ENCODE measurements around the gene DZANK1.
"Not testable (repeated sequence)": the region's sequence is repeated elsewhere in the genome, so short reads cannot be mapped to it uniquely, and the experiment has no call there.

Gene DZANK1

GRCh38 chr20:18466894-18467730 lies at the start of gene DZANK1, which contains the start of gene POLR3F:
TSS of gene DZANK1 (minus strand) at chr20:18467030. CDS start at chr20:18465358, 1,672 bp downstream.
TSS of gene POLR3F (plus strand) at chr20:18467390. CDS start at chr20:18467507, 117 bp downstream.
- DNase-seq = peak; percentile 78 to 100 (median 94)

DNA sequence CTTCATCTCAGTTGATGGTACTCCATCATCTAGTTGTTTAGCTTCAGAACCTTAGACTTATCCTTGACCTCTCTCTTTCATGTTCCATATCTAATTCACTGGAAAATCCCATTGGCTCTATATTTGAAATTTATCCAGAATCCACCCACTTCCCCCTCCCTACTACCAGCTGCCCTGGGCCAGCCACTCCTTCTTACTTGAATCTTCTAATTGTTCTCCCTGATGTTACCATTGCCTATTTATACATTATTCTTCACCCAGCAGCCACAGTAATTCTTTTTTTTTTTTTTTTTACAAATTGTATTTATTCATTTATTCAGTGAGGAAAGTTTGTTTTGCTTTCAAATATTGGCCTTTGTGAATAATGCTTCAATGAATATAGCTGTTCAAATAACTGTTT lies 49.1 kb upstream of the DZANK1 start:
- no peak for DNase-seq

DNA sequence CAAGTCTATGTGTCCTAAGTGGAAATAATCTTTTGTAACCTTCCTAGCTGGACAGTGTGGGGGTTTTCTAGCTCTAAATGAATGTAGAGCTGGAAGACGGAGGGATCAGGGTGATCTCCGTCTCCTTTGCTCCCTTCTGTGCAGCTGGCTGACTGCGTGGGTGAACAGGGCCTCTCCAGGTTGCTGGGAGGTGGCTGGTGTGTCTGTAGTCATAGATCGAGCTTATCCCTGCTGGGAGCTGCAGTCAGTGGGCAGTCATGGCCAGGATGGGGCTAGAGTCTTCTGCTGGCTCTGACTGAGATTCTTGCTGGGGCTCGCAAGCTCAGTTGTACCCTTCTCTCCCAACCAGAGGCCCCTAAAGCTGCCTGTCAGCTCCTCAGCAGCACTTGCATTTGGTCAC lies 47.3 kb upstream of the DZANK1 start:
- no peak for DNase-seq

- DNase-seq = no peak
Observed at GRCh38 chr20:18513208-18513607, 46.4 kb upstream of the DZANK1 start.

DNA sequence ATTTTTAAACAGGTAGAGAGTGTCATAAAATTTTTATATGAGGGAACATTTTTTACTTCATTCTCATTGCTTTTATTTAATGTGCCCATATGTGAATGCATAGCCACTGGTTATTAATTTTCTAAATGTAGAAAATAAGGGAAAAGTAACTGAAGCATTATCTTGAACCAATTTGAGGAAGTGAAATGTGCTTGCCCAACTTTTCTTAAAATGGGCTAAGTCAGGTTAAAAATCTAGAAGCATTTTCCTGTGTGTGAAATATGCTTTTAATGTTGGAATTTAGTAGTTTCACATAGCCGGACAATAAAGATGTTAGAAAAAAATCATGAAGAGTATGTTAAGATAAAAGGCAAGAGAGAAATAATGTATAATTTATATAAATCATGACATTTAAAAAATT lies 44.7 kb upstream of the DZANK1 start:
- no peak for DNase-seq

DNA sequence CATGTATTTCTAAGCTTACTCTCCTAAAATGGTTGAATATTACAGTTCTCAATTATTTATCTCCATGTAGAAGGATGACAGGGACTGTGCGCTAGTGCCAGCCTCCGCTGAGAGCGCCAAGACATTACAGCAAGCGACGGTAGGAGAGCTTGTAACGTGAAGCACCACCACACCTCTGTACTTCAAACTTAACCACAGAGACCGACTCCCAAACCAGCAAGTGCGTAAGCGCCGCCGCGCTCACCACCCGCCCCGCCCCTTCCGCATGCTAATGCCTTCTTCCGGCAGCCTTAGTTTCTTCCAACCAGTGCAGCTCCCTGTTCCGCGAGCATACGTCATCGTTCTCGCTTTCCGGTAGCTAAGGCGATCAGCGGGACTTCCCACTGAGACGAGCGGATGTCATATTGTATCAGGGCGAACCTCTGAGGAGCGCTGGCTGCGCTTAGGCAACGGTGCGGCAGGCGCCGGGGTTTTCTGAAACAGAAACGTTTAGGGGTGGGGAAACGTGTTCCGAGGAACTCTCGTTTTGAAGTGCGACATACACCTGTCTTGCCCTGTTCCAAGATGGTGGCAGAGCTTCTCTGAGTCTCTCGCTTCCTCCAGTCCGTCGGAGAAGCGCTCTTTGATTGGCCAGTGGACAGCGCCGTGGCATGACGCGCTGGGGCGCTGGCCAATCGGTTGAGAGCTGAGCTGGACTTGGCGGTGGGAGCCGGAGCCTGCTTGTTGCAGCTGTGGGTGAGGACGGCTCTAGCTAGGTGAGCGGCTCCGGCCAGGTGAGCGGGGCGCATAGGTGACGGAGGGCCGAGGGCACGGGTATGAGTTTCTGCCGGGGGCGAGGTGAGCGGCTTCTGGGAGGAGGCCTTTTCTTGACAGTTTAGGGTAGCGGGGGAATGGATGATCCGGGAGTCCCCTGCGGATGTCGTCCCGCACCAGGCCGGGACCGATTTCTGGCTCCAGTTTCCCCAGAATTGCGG lies 40.7 kb upstream of the DZANK1 start, which contains the start of gene SEC23B:
TSS of gene SEC23B (plus strand) at position 723 of the 974 bp plus-strand sequence. CDS start 2,896 bp downstream, outside the sequence.
- DNase-seq = peak; percentile 89 to 100 (median 97)

DNA sequence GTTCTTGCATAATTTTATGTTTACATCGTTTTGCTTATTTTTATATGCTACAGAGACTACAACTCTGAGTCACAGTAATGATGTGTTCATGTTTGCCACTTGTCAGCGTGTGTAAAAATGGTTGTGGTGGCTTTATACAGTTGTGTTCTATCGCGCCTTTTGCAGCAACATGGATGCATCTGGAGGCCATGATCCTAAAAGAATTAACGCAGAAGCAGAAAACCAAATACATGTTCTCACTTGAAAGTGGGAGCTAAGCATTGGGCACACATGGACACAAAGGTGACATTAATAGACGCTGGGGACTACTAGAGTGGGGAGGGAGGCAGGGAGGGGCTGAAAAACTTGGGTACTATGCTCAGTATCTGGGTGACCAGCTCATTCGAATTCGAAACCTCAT lies 39.9 kb upstream of the DZANK1 start:
- peak in 1 of 58 donors; percentile 2 for DNase-seq

DNA sequence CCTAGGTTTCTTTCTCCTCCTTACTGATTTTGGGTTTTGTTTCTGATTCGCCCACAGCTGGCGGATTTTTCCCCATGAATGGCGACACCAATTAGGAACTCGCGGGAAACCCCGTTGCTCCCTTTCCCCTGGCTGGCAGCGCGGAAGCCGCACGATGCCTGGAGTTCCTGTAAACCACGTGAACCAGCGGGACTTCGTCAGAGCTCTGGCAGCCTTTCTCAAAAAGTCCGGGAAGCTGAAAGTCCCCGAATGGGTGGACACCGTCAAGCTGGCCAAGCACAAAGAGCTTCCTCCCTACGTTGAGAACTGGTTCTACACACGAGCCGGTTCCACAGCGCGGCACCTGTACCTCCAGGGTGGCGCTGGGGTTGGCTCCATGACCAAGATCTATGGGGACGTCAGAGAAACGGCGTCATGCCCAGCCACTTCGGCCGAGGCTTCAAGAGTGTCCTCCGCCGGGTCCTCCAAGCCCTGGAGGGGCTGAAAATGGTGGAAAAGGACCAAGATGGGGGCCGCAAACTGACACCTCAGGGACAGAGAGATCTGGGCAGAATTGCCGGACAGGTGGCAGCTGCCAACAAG lies 37.7 kb upstream of the DZANK1 start:
- peak in 26 of 58 donors; percentile 1 to 57 (median 10) for DNase-seq

- not testable (repeated sequence) for DNase-seq
Observed at GRCh38 chr20:18501672-18502071, 34.8 kb upstream of the DZANK1 start.

DNA sequence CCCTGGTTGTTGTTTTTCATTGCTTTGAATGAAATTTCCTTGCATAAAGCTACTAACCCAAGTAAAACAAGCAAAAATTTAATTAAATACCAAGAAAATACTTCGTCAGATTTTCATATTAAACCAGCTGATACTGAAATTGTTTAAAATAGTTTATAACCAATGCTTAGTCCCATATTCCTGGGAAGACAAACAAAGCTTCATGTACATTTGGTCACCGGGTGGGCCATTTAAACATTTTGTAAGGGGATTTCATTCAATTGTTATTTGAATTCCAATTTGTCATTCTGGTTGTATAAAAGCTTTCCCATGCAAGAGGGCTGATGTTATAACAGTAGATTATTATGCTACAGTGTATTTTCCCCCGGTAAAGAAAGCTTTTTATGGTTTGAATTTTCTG lies 30.8 kb upstream of the DZANK1 start:
- no peak for DNase-seq

- peak; percentile 9 to 91 (median 76) for DNase-seq
Observed at GRCh38 chr20:18496740-18497592, 30.1 kb upstream of the DZANK1 start, which contains the start of gene RBBP9. TSS of gene RBBP9 (minus strand) at chr20:18497225. CDS start at chr20:18497167, 58 bp downstream.

- DNase-seq = no peak
Observed at GRCh38 chr20:18496042-18496441, 29.2 kb upstream of the DZANK1 start.

DNA sequence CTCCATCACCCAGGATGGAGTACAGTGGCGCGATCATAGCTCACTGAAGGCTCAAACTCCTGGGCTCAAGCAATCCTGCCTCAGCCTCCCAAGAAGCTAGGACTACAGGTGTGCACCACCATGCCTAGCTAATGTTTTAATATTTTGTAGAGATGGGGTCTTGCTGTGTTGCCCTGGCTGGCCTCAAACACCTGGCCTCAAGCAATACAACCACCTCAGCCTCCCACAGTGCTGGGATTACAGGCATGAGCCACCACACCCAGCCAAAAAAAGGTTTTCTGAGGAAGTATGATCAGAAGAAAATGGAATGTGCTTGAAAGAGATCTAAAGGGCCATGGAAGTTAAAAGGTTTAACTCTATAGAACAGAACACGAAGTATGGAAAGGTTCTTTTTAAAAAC lies 21.5 kb upstream of the DZANK1 start:
- DNase-seq = no peak

- no peak for DNase-seq
Observed at GRCh38 chr20:18481596-18481995, 14.8 kb upstream of the DZANK1 start.

DNA sequence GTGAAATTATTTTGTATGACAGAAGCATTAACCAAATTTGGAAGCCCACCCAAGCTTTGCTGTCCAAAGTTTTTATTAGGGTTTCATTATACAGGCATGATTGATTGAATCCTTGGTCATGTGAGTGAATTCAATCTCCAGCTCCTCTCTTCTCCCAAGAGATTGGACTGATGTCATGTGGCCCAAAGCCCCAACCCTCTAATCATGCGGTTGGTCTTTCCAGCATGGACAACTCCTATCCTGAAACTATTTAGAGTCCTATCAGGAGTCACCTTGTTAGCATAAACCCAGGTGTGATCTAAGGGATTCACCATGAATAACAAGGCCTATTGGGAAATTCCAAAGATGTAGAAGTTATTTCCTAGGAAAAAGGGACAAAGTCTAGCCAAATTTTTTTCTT lies 11.0 kb upstream of the DZANK1 start:
- no peak for DNase-seq

- no peak for DNase-seq
Observed at GRCh38 chr20:18477218-18477617, 10.4 kb upstream of the DZANK1 start.

DNA sequence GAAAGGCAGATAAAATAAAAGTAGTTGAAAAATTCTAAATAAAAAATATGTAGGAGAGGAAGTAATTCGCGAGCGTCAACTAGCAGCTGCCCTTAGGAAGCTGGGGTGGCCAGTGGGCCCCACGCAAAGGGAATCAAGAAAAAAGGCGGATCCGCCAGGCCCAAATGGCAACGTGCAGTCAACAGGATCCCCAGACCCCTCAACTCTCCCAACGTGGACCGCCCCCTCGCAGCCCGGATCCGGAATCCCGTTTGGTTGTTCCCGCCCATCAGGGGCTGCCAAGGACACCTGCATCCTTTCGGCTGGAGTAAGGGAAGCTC lies 296 bp downstream of the DZANK1 start:
- DNase-seq = peak in 12 of 58 donors; percentile 79 to 94 (median 90)

DNA sequence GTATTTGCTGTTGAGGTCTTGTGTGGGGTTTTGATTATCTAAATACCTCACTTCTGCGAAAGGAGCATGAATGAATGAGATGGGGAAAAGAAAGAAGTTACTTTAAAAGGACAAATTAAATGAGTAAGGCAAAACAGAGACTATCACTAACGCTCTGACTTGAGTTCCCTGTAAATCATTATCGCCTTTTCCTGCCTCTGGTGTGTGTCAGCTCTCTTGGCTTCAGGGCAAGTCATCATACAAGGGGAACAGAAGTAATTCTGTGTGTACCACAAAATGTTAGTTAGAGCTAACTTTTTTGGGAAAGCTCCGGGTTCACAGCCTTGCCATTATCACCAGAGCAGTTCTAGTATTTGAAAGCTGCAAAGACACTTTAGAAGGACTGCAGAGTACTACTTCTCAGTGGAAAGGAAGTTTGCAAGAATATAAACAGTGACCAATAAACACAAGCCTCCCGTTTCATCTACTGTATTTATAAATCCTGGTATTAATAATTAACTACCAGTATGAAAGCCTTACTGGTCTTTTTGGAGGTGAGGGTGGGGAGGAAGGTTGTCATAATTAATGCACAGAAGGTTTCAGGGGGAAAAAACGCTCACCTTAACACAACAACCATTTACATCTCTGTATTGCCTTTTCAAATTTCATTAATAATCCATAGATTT lies 1.2 kb downstream of the DZANK1 start:
- DNase-seq = no peak

- no peak for DNase-seq
Observed at GRCh38 chr20:18456600-18456999, 10.2 kb downstream of the DZANK1 start.

GRCh38 chr20:18443886-18444285 lies 22.9 kb downstream of the DZANK1 start:
- no peak for DNase-seq
